IPS-NIHi7 (cell line): Measurements from ENCODE around the gene DUSP11.
"Not testable (repeated sequence)": the region's sequence is repeated elsewhere in the genome, so short reads cannot be mapped to it uniquely, and the experiment has no call there.

Experiments
- DNase-seq: peaks from one replicate; pipeline ENCODE4 v3.0.0; 2012; ENCODE audit warnings: mixed read lengths; ENCODE audit errors: extremely low spot score

Gene DUSP11

GRCh38 chr2:73717695-73718094, 62.2 kb downstream of the DUSP11 start:
- DNase-seq = not testable (repeated sequence)

- DNase-seq = no peak
Observed at GRCh38 chr2:73717251-73717606, 62.7 kb downstream of the DUSP11 start.

- DNase-seq = no peak
Observed at GRCh38 chr2:73716543-73717250, 63.2 kb downstream of the DUSP11 start.

- no peak for DNase-seq
Observed at GRCh38 chr2:73714091-73714490, 65.8 kb downstream of the DUSP11 start.
